Astrocyte (in vitro differentiated cells and primary cell): ENCODE data around the gene RPS25.

Source experiments
- CTCF ChIP-seq: IDR thresholded peaks from 2 replicates; pipeline ENCODE4 v1.5.1; 2011; ENCODE audit warnings: low read depth, mild to moderate bottlenecking, inconsistent platforms, low read length, moderate library complexity; ENCODE audit not compliant: insufficient read depth
- EZH2 ChIP-seq: IDR thresholded peaks from 2 replicates; pipeline ENCODE4 v1.6.1; 2012; ENCODE audit warnings: mild to moderate bottlenecking, low read length, inconsistent platforms; ENCODE audit not compliant: insufficient read depth

GRCh38 chr11:118988280-118988679, 29.9 kb downstream of the RPS25 start:
- TF ChIP-seq CTCF (no peak), EZH2 (no peak)
